ENCODE measurements around the gene SMURF2.

Gene SMURF2

DNA sequence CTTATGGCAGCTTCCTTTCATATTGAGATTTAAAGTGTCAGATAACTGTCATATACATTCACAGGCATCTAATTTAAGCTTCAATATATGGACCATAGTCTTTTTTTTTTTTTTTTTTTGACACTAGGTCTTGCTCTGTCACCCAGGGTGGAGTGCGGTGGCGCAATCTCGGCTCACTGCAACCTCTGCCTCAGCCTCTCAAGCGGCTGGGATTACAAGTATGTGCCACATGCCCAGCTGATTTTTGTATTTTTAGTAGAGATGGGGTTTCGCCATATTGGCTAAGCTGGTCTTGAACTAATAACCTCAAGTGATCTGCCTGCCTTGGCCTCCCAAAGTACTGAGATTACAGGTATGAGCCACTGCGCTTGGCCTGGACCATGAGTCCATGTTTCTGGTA, 141.7 kb downstream of the SMURF2 start:
- POLR2A ChIA-PET: interaction anchor here (2.8 kb wide), 1 partner anchor 14 kb away, joined by 21 read pairs; the partner anchor contains the start of genes CEP95 and DDX5
- CTCF ChIA-PET: no interaction called here
- TF ChIP-seq NFRKB (IDR thresholded peaks at IDR 0.05) (no peak), HDGF (IDR thresholded peaks at IDR 0.05; ENCODE audit: borderline replicate concordance) (no peak), LEF1 (IDR thresholded peaks at IDR 0.05; ENCODE audit: borderline replicate concordance) (no peak)
- DNase-seq (ENCODE audit: extremely low spot score): no peak

DNA sequence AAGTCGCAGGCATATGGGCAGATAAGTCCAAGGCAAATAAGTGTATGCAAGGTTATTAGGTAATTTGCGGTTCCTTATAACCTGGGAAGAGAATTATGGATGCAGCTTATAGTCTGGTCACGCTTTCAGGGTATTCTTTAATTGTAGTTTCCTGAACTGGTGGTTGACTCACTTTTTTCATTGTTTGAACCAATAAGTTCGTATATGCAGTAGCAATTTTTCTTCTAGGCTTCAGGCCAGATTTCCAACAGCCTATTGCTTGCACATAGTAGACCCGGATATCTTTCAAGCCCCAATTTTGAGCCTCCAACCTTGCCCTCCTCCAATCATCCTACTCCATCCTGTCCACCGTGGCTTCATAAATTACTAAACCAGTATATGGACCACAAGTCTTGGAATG, 142.5 kb downstream of the SMURF2 start:
- no peak for DNase-seq (ENCODE audit: extremely low spot score)
- no peak for TF ChIP-seq ELF4 (IDR thresholded peaks at IDR 0.05)
- TF ChIP-seq SUZ12 (IDR thresholded peaks at IDR 0.05): no peak
- TF ChIP-seq, protein P1, sequence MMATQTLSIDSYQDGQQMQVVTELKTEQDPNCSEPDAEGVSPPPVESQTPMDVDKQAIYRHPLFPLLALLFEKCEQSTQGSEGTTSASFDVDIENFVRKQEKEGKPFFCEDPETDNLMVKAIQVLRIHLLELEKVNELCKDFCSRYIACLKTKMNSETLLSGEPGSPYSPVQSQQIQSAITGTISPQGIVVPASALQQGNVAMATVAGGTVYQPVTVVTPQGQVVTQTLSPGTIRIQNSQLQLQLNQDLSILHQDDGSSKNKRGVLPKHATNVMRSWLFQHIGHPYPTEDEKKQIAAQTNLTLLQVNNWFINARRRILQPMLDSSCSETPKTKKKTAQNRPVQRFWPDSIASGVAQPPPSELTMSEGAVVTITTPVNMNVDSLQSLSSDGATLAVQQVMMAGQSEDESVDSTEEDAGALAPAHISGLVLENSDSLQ (IDR thresholded peaks at IDR 0.05): no peak
- no peak for TF ChIP-seq HDGF (IDR thresholded peaks at IDR 0.05; ENCODE audit: borderline replicate concordance)
- no peak for TF ChIP-seq TARDBP (IDR thresholded peaks at IDR 0.05)
- TF ChIP-seq FOXM1 (IDR thresholded peaks at IDR 0.05; ENCODE audit: borderline replicate concordance): no peak
- TF ChIP-seq ZNF384 (IDR thresholded peaks at IDR 0.05): no peak
- TF ChIP-seq SP1 (IDR thresholded peaks at IDR 0.05): no peak
- ChIA-PET POLR2A (interaction anchor here (2.8 kb wide), 1 partner anchor 13 kb away, joined by 21 read pairs; the partner anchor contains the start of genes CEP95 and DDX5), CTCF (no interaction called here)

DNA sequence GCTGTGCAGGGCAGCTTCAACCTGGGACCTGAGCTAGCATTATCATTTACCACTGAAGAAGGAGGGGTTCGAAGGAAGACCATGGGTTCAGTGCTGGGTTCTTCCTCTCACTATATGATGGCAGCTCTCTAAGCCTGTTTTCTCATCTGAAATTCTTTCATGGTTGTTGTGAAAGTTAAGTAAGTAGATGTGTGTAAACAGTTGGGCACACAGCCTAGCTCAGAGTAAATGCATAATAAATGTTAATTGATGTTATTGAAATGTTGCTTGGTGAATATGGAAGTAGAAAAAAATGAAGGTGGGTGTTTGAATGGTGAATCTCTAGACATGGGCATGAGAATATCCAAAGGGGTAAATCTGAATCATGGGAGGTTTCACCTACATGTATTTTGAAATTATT, 146.3 kb downstream of the SMURF2 start:
- ChIA-PET CTCF (no interaction called here), POLR2A (interaction anchor here (1.7 to 2.0 kb wide), 2 partner anchors 9 to 11 kb away, joined by 10 to 15 read pairs; partner anchors contain the start of genes CEP95 and DDX5)
- TF ChIP-seq HDGF (IDR thresholded peaks at IDR 0.05; ENCODE audit: borderline replicate concordance) (no peak), FOXK2 (IDR thresholded peaks at IDR 0.05) (no peak), NFRKB (IDR thresholded peaks at IDR 0.05) (no peak), LEF1 (IDR thresholded peaks at IDR 0.05; ENCODE audit: borderline replicate concordance) (no peak), SP1 (IDR thresholded peaks at IDR 0.05) (no peak), FOXA1 (IDR thresholded peaks at IDR 0.05) (no peak), BHLHE40 (IDR thresholded peaks at IDR 0.05; ENCODE audit: borderline replicate concordance) (no peak), L3MBTL2 (conservative IDR thresholded peaks at IDR 0.05) (no peak), ELF4 (IDR thresholded peaks at IDR 0.05) (no peak), TARDBP (IDR thresholded peaks at IDR 0.05) (no peak), ARNT (IDR thresholded peaks at IDR 0.05) (no peak), CTBP1 (IDR thresholded peaks at IDR 0.05; ENCODE audit: borderline replicate concordance) (no peak), FOXM1 (IDR thresholded peaks at IDR 0.05; ENCODE audit: borderline replicate concordance) (no peak), SUZ12 (IDR thresholded peaks at IDR 0.05) (no peak), ZNF384 (IDR thresholded peaks at IDR 0.05) (no peak)
- DNase-seq (ENCODE audit: extremely low spot score): no peak

DNA sequence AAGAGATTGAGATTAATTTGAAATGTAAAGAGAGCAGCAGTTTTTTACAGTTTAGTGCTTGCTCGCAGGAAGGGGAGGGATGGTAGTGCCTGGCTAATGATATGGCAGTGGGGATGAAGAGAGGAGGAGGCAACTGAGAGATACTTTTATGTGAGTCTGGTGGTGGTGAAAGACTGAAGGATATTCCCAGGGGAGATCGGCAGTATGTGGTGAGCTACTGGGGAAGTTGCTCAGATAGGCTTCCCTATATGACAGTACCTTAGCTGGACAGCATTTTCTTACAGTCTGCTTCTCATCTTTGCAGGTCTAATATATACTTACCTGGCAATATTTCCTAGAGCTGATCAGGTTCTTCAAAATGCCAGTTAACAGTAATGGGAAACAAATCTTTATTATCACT, 146.7 kb downstream of the SMURF2 start:
- TF ChIP-seq TARDBP (IDR thresholded peaks at IDR 0.05) (no peak), NFRKB (IDR thresholded peaks at IDR 0.05) (no peak)
- DNase-seq (ENCODE audit: extremely low spot score): no peak
- POLR2A ChIA-PET: interaction anchor here (1.7 to 2.0 kb wide), 2 partner anchors 9 to 10 kb away, joined by 10 to 15 read pairs; partner anchors contain the start of genes CEP95 and DDX5
- CTCF ChIA-PET: no interaction called here

DNA sequence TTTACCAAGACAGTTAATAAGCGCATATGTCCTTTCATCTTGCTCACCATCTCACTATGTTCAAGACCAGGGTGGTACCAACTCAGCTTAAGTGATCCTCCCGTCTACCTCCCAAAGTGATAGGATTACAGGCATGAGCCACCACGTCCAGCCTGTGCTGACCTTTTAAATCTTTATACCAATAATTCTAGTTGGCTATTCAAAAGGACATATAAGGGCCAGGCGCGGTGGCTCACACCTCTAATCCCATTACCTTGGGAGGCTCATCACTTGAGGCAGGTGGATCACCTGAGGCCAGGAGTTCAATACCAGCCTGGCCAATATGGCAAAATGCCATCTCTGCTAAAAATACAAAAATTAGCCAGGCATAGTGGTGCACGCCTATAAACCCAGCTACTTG, 152.9 kb downstream of the SMURF2 start:
- DNase-seq (ENCODE audit: extremely low spot score): no peak
- ChIA-PET CTCF (interaction anchor here (0.9 to 1.1 kb wide), 2 partner anchors 17 to 18 kb away, joined by 3 read pairs; no protein-coding TSS in a partner anchor), POLR2A (no interaction called here)
- no peak for TF ChIP-seq TARDBP (IDR thresholded peaks at IDR 0.05)

DNA sequence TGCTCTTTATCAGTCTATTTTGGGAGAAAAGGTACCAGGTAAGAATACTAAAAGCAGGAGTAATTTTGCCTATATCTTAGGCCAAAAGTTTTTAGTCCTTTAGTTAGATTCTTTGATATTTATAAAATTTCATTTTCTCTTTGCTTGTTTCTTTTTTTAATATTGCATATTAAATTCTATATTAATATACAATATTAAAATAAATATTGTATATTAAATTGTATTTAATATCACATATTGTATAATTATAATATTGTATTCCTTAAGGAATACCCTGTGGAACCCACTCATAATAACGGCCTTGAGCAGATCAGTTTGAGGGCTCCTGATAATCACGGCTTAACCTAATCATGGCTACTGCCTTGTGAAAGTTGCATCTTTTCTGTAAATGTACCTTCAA, 153.4 kb downstream of the SMURF2 start:
- TF ChIP-seq, protein P1 (IDR thresholded peaks at IDR 0.05): no peak
- no peak for TF ChIP-seq NFRKB (IDR thresholded peaks at IDR 0.05)
- no peak for TF ChIP-seq ZNF384 (IDR thresholded peaks at IDR 0.05)
- TF ChIP-seq SP1 (IDR thresholded peaks at IDR 0.05): no peak
- TF ChIP-seq BHLHE40 (IDR thresholded peaks at IDR 0.05; ENCODE audit: borderline replicate concordance): no peak
- TF ChIP-seq FOXM1 (IDR thresholded peaks at IDR 0.05; ENCODE audit: borderline replicate concordance): no peak
- TF ChIP-seq LEF1 (IDR thresholded peaks at IDR 0.05; ENCODE audit: borderline replicate concordance): no peak
- ChIA-PET CTCF (interaction anchor here (0.9 to 1.1 kb wide), 2 partner anchors 16 to 18 kb away, joined by 3 read pairs; no protein-coding TSS in a partner anchor), POLR2A (no interaction called here)
- DNase-seq (ENCODE audit: extremely low spot score): no peak

DNA sequence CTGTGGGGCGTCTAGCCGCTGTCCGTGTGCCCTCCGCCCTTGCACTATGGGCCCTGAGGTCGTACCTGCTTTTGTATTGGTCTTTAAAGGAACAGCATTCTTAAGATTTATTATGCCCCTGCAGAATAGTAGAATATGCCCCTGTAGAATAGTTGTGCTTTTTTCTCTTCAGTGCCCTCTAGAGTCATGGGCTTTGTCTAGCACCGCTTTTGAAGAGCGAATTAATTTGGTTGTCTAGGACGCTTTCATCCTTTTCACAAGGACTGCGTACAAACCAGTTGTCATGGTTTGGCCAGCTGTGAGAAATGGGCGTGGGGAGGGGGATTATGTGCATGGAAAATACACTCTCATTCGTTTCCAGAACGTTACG, 154.7 kb downstream of the SMURF2 start:
- ChIA-PET CTCF (interaction anchor here (0.6 to 1.0 kb wide), 4 partner anchors 10 to 114 kb away, joined by 3 to 4 read pairs (median 3); no protein-coding TSS in a partner anchor), POLR2A (interaction anchor here (0.5 to 4.1 kb wide), 23 partner anchors 8 to 207 kb away, joined by 3 to 153 read pairs (median 4); partner anchors contain the start of genes POLG2 and SMURF2)
- peak; percentile 59 for DNase-seq (ENCODE audit: extremely low spot score)
- TF ChIP-seq, protein P1 (IDR thresholded peaks at IDR 0.05): peak; percentile 83
- no peak for TF ChIP-seq SP1 (IDR thresholded peaks at IDR 0.05)
